Measurements from ENCODE around the gene ECPAS.

GRCh38 chr9:111481885-111482636 lies 2.1 kb downstream of the ECPAS start:
- no peak for TF ChIP-seq EZH2phosphoT487 (IDR thresholded peaks at IDR 0.05; ENCODE audit: low read depth)
- no peak for TF ChIP-seq CTCF (IDR thresholded peaks at IDR 0.05; ENCODE audit: low read depth, low read length)

Data from OCI-LY3 (cell line).